ENCODE measurements around the gene PDIA5.

The PDIA5 gene

GRCh38 chr3:123169492-123169929, 102.7 kb downstream of the PDIA5 start:
- no peak for DNase-seq

GRCh38 chr3:123169930-123170329, 103.1 kb downstream of the PDIA5 start:
- no peak for DNase-seq

GRCh38 chr3:123180791-123181190, 114.0 kb downstream of the PDIA5 start:
- DNase-seq: no peak

GRCh38 chr3:123186695-123187094, 119.9 kb downstream of the PDIA5 start:
- peak; percentile 45 for DNase-seq

GRCh38 chr3:123188058-123188457, 121.2 kb downstream of the PDIA5 start:
- DNase-seq: no peak

- DNase-seq: no peak
Observed at GRCh38 chr3:123193448-123194101, 126.8 kb downstream of the PDIA5 start.

GRCh38 chr3:123194552-123194951, 127.7 kb downstream of the PDIA5 start:
- DNase-seq: peak; percentile 20

GRCh38 chr3:123198372-123198771, 131.5 kb downstream of the PDIA5 start:
- DNase-seq: no peak

GRCh38 chr3:123201223-123201556, 134.4 kb downstream of the PDIA5 start:
- DNase-seq: no peak

- DNase-seq: peak; percentile 92
Observed at GRCh38 chr3:123201557-123202427, 135.0 kb downstream of the PDIA5 start, which contains the start of gene SEC22A. SEC22A (plus strand) TSS chr3:123201943; CDS start chr3:123209218, 7,275 bp downstream.

GRCh38 chr3:123202451-123202850, 135.6 kb downstream of the PDIA5 start:
- no peak for DNase-seq
